PC-3 (cell line): ENCODE measurements around the gene ITGB3.

Experiments used
- EZH2 ChIP-seq: fragments of 300-600 bp; sonication (generic); IDR thresholded peaks from one replicate; pipeline ENCODE4 v1.6.1; 2017; ENCODE audit warnings: antibody characterized with exemption, mild to moderate bottlenecking, low read length; ENCODE audit not compliant: unreplicated experiment
- EZH2phosphoT487 ChIP-seq: fragments of 300-600 bp; sonication (generic); IDR thresholded peaks from 2 replicates; pipeline ENCODE4 v1.6.1; 2018; ENCODE audit warnings: mild to moderate bottlenecking, antibody characterized with exemption, low read length, borderline replicate concordance
- TF ChIP-seq, protein P1 (sequence below): fragments of 300-600 bp; sonication (generic); conservative IDR thresholded peaks from 2 replicates; pipeline ENCODE4 v1.5.1; 2017; ENCODE audit warnings: antibody characterized with exemption, low read depth, mild to moderate bottlenecking, low read length

- TF ChIP-seq EZH2 (no peak), EZH2phosphoT487 (no peak)
- TF ChIP-seq, protein P1, sequence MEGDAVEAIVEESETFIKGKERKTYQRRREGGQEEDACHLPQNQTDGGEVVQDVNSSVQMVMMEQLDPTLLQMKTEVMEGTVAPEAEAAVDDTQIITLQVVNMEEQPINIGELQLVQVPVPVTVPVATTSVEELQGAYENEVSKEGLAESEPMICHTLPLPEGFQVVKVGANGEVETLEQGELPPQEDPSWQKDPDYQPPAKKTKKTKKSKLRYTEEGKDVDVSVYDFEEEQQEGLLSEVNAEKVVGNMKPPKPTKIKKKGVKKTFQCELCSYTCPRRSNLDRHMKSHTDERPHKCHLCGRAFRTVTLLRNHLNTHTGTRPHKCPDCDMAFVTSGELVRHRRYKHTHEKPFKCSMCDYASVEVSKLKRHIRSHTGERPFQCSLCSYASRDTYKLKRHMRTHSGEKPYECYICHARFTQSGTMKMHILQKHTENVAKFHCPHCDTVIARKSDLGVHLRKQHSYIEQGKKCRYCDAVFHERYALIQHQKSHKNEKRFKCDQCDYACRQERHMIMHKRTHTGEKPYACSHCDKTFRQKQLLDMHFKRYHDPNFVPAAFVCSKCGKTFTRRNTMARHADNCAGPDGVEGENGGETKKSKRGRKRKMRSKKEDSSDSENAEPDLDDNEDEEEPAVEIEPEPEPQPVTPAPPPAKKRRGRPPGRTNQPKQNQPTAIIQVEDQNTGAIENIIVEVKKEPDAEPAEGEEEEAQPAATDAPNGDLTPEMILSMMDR: peak; percentile 99
Measured at GRCh38 chr17:47315451-47316266, 62.0 kb downstream of the ITGB3 start.
